ENCODE measurements around the gene GNAO1.

GNAO1 gene

DNA sequence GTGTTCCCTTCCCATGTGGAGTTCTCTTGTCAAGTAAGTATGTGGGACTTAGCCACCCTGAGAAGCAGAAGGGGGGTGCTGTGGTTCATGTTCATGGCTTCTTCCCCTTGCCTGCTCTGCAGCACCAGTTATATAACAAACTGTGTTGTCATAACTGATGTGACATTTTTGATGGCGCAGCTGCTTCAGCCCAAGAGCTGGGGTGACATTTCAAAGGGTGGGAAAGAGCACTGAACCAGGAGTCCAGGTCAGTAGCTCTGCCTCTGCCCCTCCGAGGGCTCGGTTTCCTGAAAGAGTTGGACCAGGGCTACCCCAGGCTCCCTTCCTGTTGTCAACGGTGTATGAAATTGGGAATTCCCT, 7.4 kb downstream of the GNAO1 start:
- no peak for DNase-seq

DNA sequence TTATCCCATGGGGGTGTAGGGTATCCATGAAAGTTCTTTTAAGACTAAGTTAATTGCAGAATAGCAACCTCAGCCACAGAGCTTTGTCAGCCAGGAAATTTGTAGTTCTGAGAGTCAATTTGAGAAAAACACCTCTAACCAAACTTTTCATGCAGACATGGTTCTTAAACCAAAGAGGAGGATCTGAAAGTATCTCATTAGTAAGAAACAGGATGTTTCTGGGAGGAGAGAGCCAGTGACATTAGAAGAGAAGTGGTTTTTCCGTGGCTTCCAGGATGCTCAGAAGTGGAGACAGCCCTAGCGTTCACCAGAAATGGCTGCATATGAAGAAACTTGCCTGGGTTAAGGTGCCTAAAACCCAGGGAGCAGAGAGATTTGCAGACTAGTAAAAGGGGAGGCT, 7.9 kb downstream of the GNAO1 start:
- DNase-seq, result no peak

DNA sequence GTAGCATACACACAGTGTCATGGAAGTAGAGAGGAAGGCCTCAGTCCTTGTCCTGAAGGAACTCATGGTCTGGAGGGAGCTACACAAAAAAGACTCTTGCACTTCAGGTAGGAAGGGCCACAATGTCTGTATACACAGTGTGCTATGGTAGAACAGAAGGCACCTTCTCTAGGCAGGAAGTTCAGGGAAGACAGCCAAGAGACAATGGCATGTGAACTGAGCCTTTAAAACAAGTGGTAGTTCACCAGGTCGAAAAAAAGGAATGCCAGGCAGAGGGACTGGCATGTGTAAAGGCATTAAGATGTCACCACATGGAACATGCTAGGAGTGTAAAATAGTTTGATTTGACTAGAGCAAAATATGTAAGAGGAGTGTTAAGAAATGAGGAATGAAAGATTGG, 9.7 kb downstream of the GNAO1 start:
- DNase-seq, result no peak

DNA sequence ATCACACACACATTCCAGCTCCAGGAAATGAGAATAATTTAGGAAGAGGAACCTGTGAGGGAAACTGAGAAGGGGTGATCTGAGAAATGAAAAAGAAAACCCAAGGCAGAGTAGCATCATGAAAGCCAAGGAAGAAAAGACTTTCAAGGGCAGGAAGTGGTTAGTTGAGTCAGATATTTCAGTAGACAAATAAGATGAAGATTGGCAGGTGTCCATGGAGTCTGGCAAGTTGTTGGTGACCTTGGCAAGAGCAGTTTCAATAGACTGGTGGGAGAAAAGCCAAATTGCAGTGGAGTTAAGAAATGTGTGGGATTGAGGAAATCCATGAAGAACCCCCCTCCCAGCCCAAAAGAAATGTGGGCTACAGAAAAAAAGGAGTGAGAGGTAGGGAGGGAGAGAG, 10.7 kb downstream of the GNAO1 start:
- DNase-seq, result peak; percentile 65

DNA sequence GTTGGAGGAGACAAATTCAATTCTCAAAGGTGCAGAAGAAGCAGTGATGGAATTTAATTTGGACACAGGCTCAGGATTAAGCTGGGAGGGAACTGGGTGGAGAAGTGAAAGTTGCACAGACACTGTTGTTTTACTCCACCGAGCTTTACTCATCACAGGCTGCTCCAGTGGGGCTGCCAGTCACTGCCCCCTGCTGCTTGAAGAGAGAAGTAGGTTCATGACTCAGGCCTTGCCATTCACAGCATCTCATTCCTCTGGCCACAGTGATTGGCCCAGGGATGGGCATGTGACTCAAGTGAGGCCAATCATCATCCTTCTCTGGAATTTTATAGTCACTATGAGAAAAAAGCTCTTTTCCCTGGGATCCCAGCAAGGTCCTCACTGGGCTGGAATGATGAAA, 11.8 kb downstream of the GNAO1 start:
- DNase-seq, result no peak

DNA sequence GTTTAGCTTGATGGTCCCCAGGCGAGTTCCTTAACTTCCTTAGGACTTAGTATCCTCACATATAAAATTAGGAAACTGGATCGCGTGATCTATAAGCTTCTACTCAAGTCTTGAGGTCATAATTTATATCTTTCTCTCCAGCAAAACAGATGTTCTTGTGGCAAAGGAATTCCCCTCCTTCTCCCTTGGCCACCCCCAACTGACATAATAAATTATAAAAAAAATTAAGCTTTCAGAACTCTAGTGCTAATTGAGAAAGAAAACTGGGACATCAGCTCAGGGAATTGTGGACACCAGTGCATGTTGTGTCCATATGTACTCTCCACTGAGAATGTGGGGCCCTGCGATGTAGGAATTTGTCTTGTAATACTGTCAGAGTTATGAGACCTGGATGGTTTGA, 13.5 kb downstream of the GNAO1 start:
- peak; percentile 45 for DNase-seq

DNA sequence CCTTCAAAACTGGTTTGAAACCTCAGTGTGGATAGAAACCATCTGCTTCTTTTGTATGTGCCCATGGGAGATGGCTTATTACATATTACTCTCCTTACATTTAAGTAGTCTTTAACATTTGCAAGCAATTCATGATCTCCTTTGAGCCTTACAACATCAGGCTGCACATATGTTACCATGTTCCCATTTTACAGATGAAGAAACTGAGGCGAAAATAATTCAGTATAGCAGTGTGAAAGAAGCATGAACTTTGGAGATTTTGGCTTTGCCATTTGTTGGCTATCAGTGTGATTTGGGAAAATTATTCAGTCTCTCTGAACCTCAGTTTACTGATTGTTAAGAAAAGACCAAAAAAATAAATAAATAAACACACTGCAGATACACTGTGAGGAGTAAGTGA, 15.7 kb downstream of the GNAO1 start:
- no peak for DNase-seq

DNA sequence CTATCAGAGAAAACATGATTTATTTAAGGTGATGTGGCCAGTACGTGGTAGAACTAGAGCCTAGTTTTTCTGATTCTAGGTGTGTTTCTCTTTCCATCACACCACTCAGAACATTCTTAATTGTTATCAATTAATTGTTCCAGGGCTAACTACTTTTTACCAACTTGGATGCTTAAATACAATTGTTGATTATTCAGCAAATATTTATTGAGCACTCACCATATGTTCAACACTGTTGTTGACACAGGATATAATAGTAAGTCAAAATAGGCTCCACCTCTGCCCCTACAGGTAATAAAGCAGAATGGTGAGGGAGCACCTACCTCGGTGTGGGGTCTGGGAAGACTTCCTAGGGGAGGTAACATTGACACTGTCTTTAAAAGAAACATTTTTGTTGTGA, 16.1 kb downstream of the GNAO1 start:
- no peak for DNase-seq

DNA sequence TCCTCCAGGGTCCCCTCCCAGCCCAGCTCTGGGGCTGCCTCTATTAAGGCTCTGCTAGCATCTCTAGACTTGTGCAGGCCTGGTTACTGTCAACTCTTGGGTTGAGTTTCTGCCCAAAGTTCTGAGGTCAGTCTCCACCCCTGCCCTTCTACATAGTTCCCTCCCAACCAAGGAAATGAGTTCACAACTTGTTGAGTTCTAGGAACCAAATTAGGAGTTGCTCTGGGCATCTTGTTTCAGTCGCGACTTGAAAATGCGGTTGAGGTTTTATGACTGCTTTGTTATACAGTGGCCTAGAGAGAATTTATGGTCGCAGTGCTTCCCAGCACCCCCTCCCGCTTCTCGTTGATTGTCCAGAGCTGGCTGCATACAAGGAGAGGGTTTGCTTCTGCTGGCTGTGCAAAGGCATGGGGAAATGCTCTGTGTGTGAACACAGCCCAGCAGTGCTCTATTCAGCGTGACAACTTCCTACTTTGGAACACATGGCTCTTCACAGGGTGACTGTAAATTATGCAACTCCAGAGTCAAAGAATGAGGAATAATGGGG, 20.2 kb downstream of the GNAO1 start:
- DNase-seq, result no peak

DNA sequence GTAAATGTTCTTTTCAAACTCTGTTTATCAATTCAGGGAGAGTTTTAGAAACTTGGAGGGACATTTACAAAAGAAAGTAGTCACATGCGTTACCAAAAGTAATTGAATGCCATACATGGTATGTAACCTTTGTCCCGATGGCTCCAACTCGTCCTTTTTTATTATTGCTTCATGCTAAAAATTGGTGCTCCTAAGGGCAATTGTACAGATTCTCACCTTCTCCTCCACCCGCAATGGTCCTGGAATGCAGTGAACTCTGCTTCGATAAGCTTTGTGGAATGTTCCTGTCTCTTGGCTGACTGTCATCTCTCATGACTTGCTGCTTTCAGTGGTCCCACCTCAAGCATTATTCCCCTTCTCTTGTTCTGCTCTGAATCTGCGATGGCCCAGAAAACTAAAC, 20.9 kb downstream of the GNAO1 start:
- DNase-seq, result no peak

DNA sequence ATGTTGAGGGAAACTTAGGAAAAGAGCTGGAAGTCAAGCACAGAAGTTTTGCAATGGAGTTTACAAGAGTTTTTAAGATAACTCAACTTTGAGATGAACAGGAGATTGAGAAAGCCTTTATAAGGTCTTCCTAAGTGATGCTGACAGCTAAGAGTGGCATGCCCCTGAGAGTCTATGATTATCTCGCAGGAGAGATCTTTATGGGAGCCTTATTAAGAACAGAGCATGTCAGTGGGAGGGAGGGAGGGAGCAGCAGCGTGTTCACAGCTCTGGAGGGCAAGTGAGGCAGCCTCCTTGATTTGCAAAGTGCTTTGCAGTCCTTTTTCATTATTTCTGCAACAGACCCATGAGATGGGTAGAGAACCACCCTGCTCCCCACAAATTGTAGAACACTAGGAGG, 30.7 kb downstream of the GNAO1 start:
- no peak for DNase-seq

DNA sequence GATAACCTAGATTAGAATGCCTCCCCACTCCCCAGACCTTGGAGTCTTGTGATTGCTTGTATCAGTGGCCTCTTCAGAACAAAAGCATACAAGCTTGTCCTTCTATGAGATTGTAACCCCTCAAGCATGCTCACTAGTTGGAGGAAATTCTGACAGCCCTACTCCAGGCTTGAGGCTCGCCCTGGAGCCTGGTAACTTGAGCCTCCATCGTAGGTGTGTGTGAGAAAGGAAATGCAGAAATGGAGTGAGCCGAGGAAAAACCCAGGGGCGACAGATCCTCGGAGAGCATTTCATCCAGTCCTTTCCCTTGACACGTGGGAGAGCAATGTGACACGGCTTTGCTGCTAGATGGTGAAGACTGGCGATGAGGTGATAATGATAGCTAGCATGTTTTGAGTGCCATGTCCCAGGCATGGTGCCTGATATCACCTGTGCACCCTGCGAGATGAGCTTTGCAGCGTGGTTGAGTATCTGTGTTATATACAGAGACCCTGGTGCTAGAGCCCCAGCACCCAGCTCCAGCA, 31.2 kb downstream of the GNAO1 start:
- DNase-seq, result no peak

DNA sequence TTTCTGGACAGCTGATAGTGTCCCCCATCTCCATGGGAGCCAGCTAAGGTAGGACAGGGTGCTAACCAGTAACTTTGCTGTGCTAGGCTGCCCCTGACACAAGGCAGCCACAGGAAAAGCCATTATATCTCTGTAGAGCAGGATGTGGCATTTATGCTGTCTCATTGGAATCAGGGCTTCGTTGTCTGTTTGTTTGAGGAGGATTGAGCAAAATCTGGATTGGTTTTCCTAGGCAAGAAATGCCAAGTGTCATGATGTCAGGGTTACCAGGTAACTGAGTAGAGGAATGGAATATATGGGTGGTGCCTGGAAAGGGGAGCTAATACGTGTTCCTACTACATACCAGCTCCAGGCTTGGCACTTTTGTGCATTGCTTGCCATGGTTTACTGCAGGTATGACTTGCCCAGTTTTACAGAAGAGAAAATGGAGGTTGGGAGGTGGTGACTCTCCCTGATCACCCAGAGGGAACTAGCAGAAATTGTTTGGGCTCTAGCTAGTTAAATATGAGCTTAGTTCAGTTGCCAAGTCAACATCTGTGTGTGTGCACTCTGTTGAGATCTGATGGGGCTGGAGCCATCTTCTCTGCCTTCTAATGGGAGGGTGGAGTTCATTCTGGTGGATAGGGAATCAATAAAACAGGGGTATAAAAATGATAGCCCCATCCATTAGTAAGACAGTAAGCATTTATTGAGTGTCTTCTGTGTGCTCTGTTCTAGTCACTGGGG, 33.9 kb downstream of the GNAO1 start:
- no peak for DNase-seq

DNA sequence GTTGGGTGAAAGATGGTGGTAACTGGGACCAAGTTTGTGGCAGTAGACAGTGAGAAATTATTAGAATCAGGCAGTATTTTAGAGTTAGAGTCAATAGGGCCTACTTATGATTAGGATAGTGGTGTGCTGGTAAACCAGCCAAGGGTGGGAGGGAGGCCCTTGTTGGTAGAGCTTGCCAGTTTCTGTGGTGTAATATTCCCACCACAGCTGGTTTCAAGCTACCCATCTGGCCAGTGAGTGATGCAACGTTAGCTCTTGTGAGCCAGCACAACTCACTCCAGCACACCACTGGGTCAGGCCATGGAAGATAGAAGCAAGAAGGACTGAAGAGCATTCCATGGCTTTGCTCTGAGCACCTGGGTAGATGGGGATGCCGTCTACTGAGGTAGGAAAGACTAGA, 34.9 kb downstream of the GNAO1 start:
- no peak for DNase-seq

DNA sequence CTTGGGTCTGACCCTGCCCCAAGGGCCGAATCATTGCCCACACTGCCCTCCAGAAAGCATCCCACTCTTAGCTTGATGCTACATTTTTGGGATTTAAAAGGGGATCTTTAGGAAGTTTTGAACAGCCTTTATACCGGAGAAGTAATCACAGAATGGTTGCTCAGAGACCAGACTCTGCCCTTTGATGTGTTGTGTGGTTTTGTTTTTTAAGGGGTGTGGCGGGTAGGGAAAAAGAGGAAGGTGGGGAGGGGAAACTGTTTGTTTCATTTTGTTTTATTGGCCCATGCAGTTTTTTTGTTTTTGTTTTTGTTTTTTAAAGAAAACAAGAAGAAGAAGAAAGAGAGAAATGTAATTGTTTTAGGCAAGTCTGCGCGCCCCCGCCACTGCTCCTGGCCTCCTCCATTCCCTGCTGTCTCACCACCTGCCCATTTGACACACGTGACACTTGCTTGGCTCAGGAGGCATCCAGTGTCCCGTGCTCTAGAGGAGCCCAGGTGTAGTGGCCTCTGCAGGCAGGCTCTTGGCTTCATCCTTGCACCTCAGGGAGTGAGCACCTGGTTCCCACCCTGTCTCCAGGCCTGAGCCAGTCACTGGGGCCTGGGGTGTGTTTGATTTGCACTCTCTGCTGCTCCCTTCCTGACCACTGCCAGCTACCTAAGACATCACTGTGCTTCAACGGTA, 35.7 kb downstream of the GNAO1 start:
- DNase-seq, result no peak

DNA sequence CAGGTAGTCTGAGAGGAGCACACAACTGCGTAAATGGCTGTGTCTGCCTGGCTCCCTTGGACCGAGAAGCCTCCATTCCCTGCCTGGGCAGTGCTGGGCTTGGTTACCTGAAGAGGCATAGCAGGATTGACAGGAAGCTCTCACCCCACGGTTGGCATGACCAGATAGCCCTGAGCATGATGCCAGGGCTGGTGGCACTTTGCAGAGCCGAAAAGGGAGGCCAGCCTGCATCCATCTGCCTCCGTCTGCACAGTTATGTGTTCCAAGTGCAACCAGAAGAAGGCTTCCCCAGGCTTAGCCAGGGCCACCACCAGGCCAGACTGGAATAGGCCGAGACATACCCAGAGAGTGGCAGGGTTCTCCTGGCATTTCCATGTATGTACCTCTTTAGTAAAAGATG, 36.6 kb downstream of the GNAO1 start:
- no peak for DNase-seq

DNA sequence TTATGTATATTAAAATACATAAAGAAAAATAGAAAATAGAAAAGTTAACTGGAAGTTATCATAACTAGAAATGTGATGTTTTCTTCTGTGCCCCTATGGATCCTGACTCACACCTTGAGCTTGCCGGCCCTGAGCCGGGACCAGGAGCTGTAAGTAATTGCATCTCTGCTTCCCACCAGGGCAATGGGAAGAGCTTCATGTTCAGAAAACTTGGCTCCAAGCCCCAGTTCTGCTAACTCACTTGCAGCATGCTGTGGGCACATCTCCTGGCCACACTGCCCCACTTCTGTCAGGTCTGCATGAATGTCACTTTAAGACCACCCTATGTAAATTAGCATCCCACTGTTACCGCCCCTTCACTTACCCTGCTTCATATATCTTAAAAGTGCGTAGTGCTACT, 37.2 kb downstream of the GNAO1 start:
- no peak for DNase-seq

DNA sequence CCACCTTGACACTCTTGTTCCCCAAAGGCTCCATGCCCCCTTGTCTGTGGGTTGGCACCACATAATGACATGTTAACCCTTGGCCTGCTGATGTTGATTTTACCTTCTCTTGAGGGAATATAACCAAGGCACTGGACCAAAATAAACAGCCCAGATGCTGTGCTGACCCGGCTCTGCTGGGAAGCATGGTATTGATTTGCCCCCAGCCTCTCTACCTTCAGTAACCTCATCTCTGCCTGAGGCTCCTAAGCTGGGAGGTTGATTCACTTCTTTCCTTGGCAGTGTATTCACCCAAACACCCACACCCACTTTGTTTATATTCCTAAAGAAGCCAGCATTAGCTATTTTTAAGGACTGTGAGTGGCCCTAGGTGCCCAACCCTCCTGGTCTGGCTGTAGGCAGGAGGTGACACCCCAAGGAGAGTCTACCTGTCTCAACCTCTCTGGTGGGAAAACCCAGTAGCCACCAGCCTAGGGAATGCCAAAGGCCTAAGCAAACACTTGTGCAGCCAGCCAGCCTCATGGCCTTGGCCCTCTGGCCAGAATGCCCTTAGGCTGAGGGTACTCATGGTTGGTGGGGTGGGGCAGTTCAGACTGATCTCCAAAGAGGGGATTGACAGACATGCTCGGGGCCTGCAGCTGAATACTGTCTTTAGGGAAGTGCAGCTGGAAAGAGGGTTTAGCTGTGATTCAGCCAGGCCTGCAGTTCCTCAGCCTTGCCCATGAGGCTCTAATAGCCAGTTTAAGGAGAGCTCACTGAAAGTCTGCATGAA, 42.7 kb downstream of the GNAO1 start:
- DNase-seq, result no peak

DNA sequence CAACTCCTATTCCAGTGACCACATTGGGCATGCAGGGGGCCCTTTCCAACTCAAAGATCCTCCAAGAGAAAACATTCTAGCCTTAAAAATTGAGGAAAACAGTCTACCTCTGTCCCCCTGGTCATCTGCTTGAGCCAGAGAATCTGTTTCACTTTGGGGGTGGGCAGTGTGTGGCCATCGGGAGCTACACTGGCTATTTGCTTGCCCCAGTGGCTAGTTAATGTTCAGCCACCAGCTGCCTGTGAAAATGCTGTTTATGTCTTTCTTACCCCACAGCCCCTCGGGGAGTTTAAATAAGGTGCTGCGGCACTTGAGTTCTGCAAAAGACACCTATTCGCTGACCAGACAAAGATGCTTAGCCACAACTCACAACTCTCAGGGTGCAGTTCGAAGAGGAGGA, 43.4 kb downstream of the GNAO1 start:
- DNase-seq, result no peak

DNA sequence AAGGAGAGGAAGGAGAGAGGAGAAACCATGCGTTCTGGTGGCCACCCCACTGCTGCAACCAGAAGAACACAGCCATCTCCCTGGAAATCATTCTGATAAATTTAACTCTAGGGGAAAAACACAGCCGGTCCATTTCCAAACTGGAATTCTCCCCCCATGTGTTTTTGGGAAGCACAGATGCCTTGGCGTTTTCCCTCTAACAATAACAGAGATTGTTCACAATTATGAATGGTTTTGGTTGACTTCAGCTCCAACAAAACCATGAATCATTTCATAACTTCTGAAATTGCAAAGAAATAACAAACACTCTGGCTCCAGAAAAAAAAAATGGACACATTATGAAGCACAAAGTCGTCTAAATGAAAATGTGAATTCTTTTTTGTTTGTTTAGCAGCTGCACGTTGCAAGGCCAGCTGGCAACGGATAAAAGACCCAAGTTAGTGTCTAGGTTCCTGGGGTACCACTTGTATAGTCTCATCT, 46.2 kb downstream of the GNAO1 start:
- no peak for DNase-seq

DNA sequence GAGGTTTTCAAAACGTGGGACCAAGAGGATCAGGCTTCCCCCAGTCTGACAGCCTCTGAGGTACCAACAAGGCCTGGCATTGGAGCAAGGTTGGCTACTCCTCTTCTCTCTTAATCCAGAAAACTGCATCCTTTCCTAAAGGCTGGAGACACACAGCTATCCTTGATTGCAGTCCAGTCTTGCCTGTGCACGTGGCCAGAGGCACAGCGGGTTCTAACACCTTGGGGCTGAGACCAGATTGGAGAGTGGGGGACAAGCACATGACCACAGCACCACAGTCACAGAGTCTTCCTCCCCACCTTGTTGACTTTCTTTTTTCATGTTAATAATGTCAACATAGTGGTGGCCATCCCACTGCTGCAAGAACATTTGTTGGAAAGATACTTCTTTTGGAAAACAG, 46.9 kb downstream of the GNAO1 start:
- DNase-seq, result no peak

DNA sequence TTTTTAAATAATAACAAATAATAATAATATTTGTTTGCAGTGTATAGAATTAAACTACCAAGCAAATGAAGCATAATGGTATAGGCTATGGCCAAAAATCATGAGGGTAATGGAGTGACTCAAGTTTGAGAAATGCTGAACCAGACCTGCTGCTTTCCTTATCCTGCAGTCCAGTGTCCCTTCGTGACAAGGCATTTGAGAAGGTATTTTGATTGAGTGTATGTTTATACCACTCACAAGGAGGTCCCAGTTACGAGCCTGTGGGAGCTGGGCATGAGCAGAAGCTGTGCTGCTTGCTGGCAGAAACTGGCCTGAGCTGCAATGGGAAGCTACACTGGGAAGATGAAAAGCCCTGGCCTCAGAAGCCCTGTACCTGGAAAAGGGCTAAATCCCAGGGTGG, 50.3 kb downstream of the GNAO1 start:
- DNase-seq, result peak; percentile 14

DNA sequence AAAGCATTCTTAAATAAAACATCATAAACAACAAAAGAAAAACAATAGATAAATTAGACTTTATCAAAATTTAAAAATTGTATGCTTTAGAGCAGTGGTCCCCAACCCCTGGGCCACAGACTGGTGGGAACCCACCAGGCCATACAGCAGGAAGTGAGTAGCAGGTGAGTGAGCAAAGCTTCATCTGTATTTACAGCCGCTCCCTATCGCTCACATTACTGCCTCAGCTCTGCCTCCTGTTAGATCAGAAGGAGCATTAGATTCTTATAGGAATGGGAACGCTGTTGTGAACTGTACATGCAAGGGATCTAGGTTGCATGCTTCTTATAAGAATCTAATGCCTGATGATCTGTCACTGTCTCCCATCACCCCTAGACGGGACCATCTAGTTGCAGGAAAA, 51.5 kb downstream of the GNAO1 start:
- no peak for DNase-seq

DNA sequence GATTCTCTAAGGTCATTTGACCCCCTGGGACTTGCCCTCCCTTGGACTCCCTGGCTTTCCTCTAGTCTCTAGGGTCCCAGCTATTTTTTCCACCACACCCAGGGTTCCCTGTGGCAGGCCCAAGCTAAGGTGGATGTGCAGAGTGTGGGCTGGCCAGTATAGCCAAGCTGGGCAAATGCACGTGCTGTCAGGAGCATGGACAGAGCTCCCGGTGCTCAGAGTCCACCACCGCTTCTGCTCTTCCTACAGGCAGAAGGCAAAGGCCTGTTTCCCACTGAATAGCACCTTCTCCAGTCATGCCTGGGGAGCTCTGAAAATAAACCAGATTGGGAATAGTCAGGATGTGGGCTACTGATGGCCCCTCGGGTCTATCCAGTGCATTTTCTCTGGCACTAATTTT, 53.3 kb downstream of the GNAO1 start:
- no peak for DNase-seq

Measured in fibroblast of upper back skin (primary cell).